HAP-1 (cell line): Measurements from ENCODE around the gene PRDM16.

Experiments used
- DNase-seq, 2 experiments: peaks; one replicate each; pipeline ENCODE4 v3.0.0-alpha.2; 2016 to 2020; ENCODE audit warnings: low spot score in 2 of 2
- H3K27me3 ChIP-seq: fragments of 250-450 bp; sonication (Bioruptor Pico); 2 replicates; pipeline ENCODE4 v1.5.1; 2020; ENCODE audit warnings: low read depth, mild to moderate bottlenecking, moderate library complexity
- H3K36me3 ChIP-seq: fragments of 250-450 bp; sonication (Bioruptor Pico); replicated peaks from 2 replicates; pipeline ENCODE4 v1.5.1; 2020; ENCODE audit warnings: mild to moderate bottlenecking
- H3K4me1 ChIP-seq: fragments of 250-450 bp; sonication (Bioruptor Pico); 2 replicates; pipeline ENCODE4 v1.5.1; 2020; ENCODE audit warnings: mild to moderate bottlenecking
- H3K4me3 ChIP-seq: fragments of 250-450 bp; sonication (Bioruptor Pico); 2 replicates; pipeline ENCODE4 v1.5.1; 2020; ENCODE audit warnings: mild to moderate bottlenecking, moderate library complexity
- H3K9me3 ChIP-seq: fragments of 250-450 bp; sonication (Bioruptor Pico); 2 replicates; pipeline ENCODE4 v1.5.1; 2020; ENCODE audit warnings: mild to moderate bottlenecking, moderate library complexity
- in situ Hi-C: fragments of 300-500 bp; cut with MboI; formaldehyde crosslinking; loops from 3 replicates; pipeline ENCODE4 v1.14.3; 2020; ENCODE audit warnings: low sequenced_read_pairs, inconsistent platforms, mixed read lengths

PRDM16 gene

DNA sequence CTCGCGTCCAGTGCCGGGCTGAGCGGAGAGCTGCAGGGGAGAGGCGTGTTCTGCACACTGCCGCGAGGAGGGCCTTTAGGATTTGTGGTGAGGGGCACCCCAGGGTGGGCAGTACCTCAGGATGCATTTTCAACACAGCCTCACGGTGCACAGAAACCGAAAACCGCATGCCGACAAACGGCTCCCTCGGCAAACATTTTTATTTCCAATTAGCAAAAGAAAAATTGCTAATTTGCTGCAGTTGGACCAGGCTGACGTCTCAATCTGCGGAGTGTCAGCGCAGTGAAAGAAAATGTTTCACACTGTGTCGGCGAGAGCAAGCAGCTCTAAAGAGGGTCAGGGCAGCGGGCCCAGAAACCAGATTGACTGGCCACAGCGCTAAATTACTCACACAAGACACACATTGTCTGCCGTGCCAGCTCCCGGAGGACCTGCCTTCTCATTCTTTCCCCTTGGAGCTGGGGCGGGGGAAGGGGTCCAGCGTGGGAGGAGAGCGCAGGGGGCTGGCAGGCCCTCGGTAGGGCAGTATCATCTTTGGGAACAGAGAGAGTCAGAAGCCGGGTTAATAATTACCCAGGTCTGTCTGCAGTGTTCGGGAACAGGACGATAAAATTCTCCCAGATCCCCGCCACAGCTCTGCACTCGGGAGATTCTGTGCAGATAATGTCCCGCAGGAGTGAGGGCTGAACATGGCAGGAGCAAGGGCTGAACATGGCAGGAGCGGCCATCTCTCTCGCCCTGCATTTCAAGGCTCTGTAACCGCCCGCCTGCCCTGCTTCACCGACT is 150.2 kb downstream of the PRDM16 start:
- in situ Hi-C loops, result no loop called here
- H3K27me3 ChIP-seq, result no peaks in the 10 kb centered on the region

DNA sequence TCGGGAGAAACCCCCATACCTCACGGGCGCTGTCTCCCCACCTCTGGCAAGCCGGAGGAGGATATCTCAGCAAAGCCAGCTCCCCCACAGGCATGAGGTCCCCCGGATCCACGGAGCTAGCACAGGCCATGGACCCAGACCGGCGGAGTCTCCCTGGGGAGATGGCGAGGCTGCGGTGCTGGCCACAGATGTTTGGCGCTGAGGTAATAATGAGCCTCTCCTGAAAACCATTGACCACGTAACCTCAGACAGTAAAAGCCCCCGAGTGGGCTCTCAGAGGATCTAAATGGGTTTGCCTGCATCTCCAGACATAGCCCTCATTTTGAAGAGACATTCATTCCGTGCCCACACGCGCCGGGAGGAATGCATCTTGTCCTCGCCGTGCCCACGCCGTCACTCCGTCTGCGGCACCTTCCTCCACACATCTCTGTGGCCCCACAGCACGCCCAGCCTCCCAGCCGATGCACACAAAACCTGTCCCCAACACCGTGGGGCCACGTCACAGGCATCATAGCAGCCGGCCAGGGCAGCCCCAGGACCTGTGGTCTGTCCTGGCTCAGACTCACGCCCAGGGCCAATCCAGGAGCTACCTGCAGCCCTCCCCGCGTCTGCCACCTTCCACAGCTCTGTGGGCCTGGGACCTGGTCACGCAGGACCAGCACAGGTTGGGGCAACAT is 150.9 kb downstream of the PRDM16 start:
- in situ Hi-C loops, result no loop called here
- H3K27me3 ChIP-seq, result no peaks in the 10 kb centered on the region
- DNase-seq, result no peak

More for the DNA sequence above, 150.2 kb downstream of the PRDM16 start:
- DNase-seq, result no peak
- Histone ChIP-seq H3K9me3 (no peaks in the 10 kb centered on the region), H3K4me3 (no peak overlapping the region), H3K36me3 (no peaks in the 10 kb centered on the region), H3K4me1 (peaks cover 10% of the 10 kb centered on the region)

DNA sequence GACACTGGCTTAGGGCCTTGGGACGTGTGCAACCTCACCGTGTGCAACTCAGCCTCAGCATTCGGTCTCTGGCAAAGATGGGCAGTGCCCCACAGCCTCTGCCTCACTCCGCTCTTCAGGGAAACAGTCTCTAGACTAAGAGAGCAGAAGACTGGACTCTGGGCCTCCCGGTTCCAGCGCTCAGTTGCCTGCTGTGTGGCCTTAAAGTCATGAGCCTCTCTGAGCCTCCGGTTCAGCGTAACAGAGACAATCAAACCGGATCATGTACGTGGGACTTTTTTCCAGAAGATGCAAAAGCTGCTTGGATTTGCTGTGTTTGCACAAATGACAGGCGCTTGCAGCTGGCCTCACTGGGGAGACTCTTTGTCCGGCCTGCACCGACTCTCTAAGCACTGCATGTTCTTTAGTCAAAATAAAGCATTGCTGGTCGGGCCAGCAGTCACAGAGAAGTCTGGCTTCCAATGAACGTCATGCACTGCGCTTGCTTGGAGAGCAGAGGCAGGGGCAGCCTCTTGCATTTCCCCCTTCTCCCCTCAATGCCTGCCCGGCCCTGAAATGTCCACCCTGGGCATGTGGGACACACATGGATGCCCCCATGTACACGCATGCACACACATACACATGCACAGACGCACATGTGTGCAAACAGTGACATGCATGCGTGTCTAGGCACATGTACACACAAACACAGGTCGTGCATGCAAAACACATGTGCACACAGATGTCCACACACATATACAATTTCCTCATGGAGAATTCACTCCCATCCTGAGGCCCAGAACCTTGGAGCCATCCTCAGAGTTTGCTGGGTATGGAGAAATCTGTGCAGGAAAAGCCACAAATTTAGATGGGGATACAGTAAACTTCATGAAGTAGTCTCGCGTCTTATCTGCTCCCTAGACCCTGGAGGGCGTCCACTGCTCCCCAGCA is 152.4 kb downstream of the PRDM16 start:
- H3K4me3 ChIP-seq, result no peak overlapping the region
- 0 out of 2 replicates have a peak, but pooled peaks cover 1% of the 10 kb centered on the region for H3K27me3 ChIP-seq
- no peaks in the 10 kb centered on the region for H3K36me3 ChIP-seq
- H3K9me3 ChIP-seq, result no peaks in the 10 kb centered on the region
- in situ Hi-C loops, result no loop called here
- no peaks in the 10 kb centered on the region; the same call in 1 of the 2 replicates for H3K4me1 ChIP-seq
- DNase-seq, result no peak

More for the DNA sequence above, 150.9 kb downstream of the PRDM16 start:
- Histone ChIP-seq H3K4me1 (peaks cover 10% of the 10 kb centered on the region), H3K36me3 (no peaks in the 10 kb centered on the region), H3K4me3 (no peak overlapping the region), H3K9me3 (no peaks in the 10 kb centered on the region)

DNA sequence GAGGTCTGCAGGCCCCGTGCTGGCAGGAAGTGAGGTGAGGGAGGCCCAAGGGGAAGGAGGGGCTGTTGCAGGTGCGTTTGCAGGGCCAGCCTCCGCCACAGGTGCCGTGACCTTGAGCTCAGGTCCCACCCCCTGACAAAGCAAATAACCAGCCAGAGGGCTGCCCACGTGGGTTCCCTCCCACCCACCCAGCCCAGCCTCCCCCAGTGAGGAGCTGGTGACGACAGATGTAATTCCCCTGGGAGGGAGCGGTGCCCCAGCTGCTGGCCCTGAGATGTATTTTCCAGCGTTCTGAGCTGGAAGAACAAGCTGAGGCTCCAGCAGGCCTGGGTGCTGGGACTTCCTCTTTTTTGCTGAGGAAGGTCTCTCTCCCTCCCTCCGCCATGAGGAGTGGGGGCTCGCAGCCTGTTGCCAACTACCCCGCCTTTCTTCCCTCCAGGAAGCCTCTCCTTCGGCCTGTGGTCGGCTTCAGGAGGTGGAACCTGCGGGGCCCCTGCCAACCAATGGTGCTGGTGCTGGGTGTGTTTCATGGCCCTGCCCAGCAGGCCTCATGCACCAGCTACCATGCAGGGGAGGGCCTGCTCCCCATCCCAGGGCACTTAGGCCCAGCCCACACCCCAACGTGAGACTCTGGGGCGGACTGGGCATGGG is 153.2 kb downstream of the PRDM16 start:
- H3K4me3 ChIP-seq, result no peak overlapping the region
- H3K9me3 ChIP-seq, result no peaks in the 10 kb centered on the region
- in situ Hi-C loops, result no loop called here
- no peak for DNase-seq
- H3K4me1 ChIP-seq, result no peaks in the 10 kb centered on the region
- no peaks in the 10 kb centered on the region for H3K36me3 ChIP-seq
- H3K27me3 ChIP-seq, result 0 out of 2 replicates have a peak, but pooled peaks cover 9% of the 10 kb centered on the region

DNA sequence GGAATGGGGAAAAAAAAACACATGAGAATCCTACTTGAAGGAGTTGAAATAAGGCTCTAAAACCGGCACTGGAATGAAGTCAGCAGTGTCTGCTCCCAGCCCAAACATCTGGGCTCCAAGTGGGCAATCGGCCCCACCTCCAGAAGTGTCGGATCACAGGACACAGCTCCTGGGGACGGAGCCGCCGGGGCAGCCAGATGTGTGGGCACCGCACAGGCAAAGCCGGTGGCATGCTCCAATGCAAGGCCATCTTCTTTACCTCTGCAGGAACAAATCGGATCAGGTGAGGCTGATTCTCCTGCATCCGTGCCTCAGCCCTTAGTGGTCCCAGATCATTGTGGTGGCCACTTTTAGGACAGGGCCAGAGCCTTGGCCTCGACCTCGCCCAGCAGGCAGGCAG is 156.7 kb downstream of the PRDM16 start:
- H3K4me1 ChIP-seq, result no peaks in the 10 kb centered on the region
- 0 out of 2 replicates have a peak, but pooled peaks cover 9% of the 10 kb centered on the region for H3K27me3 ChIP-seq
- no peak overlapping the region for H3K4me3 ChIP-seq
- in situ Hi-C loops, result no loop called here
- no peak for DNase-seq
- no peaks in the 10 kb centered on the region for H3K9me3 ChIP-seq
- no peaks in the 10 kb centered on the region for H3K36me3 ChIP-seq

DNA sequence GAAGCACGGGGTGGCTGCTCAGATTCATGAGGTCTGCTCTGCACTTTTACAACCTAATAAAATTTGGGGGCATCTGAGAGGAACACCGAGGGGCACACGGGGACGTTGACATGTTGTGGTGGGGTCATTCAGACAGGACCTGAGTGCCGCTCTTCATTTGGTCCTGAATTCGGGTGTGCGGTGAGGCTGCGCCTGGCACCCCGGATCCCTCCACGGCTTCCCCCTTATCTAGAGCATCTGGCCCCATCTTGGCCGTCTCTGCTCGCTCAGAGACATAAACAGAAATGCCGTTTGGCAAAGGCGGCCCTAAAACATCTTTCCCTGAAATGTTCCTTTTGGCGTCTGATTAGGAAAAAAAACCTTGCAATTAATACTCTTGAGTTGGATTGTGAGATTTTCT is 157.2 kb downstream of the PRDM16 start:
- no peak overlapping the region for H3K4me3 ChIP-seq
- H3K9me3 ChIP-seq, result no peaks in the 10 kb centered on the region
- DNase-seq, result no peak
- no peaks in the 10 kb centered on the region for H3K36me3 ChIP-seq
- 0 out of 2 replicates have a peak, but pooled peaks cover 9% of the 10 kb centered on the region for H3K27me3 ChIP-seq
- no peaks in the 10 kb centered on the region for H3K4me1 ChIP-seq
- in situ Hi-C loops, result no loop called here

DNA sequence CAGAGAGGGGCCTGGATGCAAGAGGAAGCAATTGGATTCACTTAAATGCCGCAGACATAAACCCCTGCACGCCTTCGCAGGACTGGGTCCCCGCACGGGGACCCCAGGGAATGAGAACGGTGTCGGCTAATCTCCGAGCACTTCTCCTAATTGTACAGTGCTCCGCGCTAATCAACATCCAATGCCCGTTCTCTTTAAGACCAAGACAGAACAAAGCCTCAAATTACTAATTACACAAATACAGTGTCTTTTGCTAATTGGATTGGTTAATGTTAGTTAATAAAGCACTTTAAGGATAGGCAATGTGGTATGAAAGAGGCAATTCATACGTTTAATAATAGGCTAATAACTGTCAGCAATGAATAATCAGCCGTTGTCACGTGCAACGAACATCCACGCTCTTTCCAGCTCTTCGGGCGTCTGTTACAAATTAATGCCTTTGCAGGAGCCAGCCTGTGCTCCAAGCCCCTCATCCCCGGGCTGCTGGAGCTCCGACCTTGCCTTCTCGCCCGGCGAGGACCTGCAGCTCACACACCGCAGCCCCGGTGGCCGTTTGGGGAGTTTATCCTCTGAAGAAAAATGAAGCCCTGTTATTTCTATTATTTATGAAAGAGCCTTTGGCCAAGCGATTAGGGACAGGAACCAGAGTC is 157.8 kb downstream of the PRDM16 start:
- Histone ChIP-seq H3K36me3 (no peaks in the 10 kb centered on the region), H3K27me3 (0 out of 2 replicates have a peak, but pooled peaks cover 9% of the 10 kb centered on the region), H3K9me3 (no peaks in the 10 kb centered on the region), H3K4me1 (no peaks in the 10 kb centered on the region), H3K4me3 (no peak overlapping the region)
- in situ Hi-C loops, result no loop called here
- DNase-seq, result no peak

DNA sequence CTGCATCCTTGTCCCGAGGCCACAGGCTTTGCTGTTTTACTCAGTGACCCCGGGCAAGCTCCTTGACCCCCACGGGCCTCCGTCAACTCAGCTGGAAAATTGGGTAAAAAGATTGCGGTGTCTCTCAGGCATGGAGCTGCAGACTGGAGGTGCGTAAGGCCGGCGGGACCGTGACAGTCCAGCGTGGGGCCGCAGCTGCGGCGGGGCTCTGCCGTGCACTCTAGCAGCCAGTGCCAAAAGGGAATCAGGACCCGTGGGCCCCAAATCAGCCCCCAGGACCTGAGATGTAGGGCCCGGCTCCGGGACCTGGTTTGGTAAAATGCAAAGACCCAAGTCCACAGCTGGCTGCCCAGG is 158.3 kb downstream of the PRDM16 start:
- Histone ChIP-seq H3K4me1 (no peaks in the 10 kb centered on the region), H3K27me3 (0 out of 2 replicates have a peak, but pooled peaks cover 9% of the 10 kb centered on the region), H3K9me3 (no peaks in the 10 kb centered on the region), H3K4me3 (no peak overlapping the region), H3K36me3 (no peaks in the 10 kb centered on the region)
- in situ Hi-C loops, result no loop called here
- DNase-seq, result no peak

DNA sequence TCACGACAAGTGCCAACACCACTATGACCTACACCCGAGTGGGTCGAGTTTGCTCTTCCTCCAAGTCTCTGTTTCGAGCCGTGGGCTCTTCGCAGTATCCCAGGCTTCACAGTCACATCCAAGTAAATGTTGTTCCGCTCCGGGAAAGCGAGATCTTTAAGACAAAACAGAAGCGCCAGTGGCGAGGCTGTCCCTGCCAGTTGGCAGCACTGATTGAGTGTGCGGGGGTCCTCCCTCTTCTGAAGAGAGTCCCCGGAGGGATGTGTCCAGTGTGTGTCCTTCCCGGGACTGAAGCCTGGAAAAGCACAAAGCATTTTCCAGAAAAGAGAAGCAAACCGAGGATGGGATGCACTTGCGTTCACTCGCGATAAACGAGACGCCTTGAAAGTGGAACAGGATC is 158.9 kb downstream of the PRDM16 start:
- Histone ChIP-seq H3K27me3 (0 out of 2 replicates have a peak, but pooled peaks cover 9% of the 10 kb centered on the region), H3K4me1 (no peaks in the 10 kb centered on the region), H3K9me3 (no peaks in the 10 kb centered on the region), H3K36me3 (no peaks in the 10 kb centered on the region), H3K4me3 (no peak overlapping the region)
- in situ Hi-C loops, result no loop called here
- no peak for DNase-seq

DNA sequence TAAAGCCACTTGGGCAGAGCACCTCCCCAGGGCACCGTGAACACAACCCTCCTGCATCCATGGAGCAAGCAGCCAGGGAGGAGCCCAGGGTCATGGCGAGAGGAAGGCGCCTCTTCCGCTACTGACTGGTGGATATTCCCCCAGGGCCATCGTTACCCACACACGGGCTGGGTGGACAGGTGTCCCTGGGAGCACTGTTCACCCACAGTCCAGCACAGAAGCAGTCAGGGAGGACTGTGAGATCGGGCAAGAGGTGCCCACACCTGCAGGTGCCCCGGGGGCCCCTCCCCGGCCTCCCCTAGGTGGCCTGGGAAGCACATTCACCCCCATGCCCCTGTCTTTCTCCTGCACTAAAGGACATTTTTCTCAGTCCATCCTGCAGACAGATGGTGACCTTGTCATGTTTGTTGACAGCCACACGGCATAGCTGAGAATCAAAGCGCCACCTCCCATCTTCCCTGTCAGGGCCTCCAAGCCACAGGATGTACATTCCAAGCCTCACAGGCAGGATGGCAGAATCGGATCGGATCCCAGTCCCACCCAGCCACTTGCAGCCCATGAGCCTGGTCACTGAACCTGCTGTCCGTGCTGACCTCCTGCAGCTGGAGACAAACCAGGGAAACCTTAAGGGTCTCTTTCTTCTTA is 160.2 kb downstream of the PRDM16 start:
- in situ Hi-C loops, result no loop called here

DNA sequence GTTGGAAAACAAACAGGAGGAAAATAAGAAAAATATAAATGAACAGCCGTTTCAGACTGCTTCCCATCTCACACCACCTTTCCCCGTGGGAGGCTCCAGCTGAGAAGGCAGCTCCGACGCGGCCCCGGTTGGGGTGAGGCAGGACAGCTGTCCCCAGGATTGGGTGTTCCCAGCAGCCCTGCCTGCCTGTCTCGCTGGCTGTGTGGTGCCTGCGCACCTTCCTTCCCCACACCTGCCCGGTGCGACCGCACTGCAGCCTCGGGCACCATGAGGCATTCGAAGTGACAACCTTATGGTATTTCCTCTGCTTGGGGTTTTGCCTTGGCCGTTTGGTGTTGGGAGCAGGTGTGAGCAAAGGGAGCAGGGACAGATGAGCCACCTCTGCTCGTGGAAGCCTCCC is 161.6 kb downstream of the PRDM16 start:
- Histone ChIP-seq H3K27me3 (0 out of 2 replicates have a peak, but pooled peaks cover 9% of the 10 kb centered on the region), H3K4me3 (no peak overlapping the region), H3K36me3 (no peaks in the 10 kb centered on the region), H3K4me1 (no peaks in the 10 kb centered on the region), H3K9me3 (no peaks in the 10 kb centered on the region)
- no peak for DNase-seq
- in situ Hi-C loops, result no loop called here

More for the DNA sequence above, 160.2 kb downstream of the PRDM16 start:
- no peak overlapping the region for H3K4me3 ChIP-seq
- no peak for DNase-seq
- H3K4me1 ChIP-seq, result no peaks in the 10 kb centered on the region
- no peaks in the 10 kb centered on the region for H3K9me3 ChIP-seq
- 0 out of 2 replicates have a peak, but pooled peaks cover 9% of the 10 kb centered on the region for H3K27me3 ChIP-seq
- no peaks in the 10 kb centered on the region for H3K36me3 ChIP-seq

DNA sequence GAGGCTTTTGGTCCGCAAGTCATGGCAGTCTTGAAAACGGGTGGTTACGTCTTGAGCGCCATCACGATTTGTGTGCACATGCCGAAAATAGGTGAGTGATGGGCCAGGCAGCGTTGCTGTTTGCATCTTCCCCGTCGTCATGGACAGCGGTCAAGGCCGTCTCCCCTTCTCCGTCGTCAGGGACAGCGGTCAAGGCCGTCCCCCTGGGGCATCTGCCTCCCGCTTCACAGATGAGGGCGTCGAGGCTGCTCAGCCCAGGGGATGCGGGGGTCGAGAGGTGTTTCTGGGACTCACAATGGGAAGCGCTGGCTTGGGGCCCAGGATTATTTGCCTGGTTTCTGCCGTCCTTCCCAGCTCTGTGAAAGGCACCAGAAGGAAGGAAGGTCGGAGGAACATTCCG is 162.2 kb downstream of the PRDM16 start:
- Histone ChIP-seq H3K4me3 (no peak overlapping the region), H3K4me1 (no peaks in the 10 kb centered on the region), H3K9me3 (no peaks in the 10 kb centered on the region), H3K27me3 (0 out of 2 replicates have a peak, but pooled peaks cover 9% of the 10 kb centered on the region), H3K36me3 (no peaks in the 10 kb centered on the region)
- DNase-seq, result no peak
- in situ Hi-C loops, result no loop called here
